ENCODE data around the gene CYS1.

CYS1 gene

GRCh38 chr2:10071595-10071994 is 8.6 kb downstream of the CYS1 start:
- H3K36me3 ChIP-seq (ENCODE audit: insufficient read depth, low read length), result no peaks in the 10 kb centered on the region
- H3K9ac ChIP-seq (ENCODE audit: low read depth, low read length), result no peak overlapping the region
- no peaks in the 10 kb centered on the region for H3K4me1 ChIP-seq (ENCODE audit: insufficient read depth, low read length)
- H3K9me3 ChIP-seq (ENCODE audit: control insufficient read depth, insufficient read depth, low read length), result no peaks in the 10 kb centered on the region

DNA sequence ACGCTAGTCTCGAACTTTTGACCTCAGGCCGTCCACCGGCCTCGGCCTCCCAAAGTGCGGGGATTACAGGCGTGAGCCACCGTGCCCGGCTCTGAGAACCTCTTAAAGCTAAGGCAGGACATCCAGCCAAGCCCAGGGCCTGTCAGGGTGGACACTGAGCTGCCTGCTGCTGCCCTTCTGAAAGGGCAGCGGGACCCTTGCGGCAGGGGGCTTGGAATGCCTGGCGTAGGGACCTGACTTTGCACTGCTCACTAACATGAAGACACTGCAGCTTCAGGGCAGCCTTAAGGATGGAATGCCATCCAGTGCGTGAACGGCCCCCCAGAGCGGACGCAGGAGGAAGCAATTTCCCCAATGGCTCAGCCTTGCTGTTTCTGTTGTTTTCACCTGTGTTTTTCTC is 9.0 kb downstream of the CYS1 start:
- H3K36me3 ChIP-seq (ENCODE audit: insufficient read depth, low read length), result no peaks in the 10 kb centered on the region
- H3K9me3 ChIP-seq (ENCODE audit: control insufficient read depth, insufficient read depth, low read length), result no peaks in the 10 kb centered on the region
- no peaks in the 10 kb centered on the region for H3K4me1 ChIP-seq (ENCODE audit: insufficient read depth, low read length)
- H3K9ac ChIP-seq (ENCODE audit: low read depth, low read length), result no peak overlapping the region

DNA sequence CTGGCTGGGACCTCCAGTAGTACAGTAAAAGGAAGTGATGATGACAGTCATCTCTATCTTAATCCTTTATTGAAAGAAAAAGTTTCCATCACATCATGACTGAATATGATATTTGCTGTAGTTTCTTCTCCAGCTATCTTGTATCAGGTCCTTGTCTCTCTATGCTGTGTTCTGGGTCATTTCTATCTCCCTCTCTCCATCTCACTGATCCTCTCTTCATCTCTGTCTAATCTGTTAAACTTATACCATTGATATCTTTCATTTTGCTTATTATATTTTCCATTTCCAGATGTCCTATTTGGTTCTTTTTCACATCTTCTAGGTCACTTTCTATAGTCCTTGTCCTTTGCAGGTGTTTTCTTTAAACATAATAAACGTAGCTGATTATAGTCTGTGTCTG is 12.3 kb downstream of the CYS1 start:
- H3K36me3 ChIP-seq (ENCODE audit: insufficient read depth, low read length), result no peaks in the 10 kb centered on the region
- no peak overlapping the region for H3K9ac ChIP-seq (ENCODE audit: low read depth, low read length)
- H3K9me3 ChIP-seq (ENCODE audit: control insufficient read depth, insufficient read depth, low read length), result no peaks in the 10 kb centered on the region
- H3K4me1 ChIP-seq (ENCODE audit: insufficient read depth, low read length), result peaks cover 4% of the 10 kb centered on the region; the same call in 1 of the 2 replicates

- Histone ChIP-seq H3K9me3 (ENCODE audit: control insufficient read depth, insufficient read depth, low read length) (no peaks in the 10 kb centered on the region), H3K9ac (ENCODE audit: low read depth, low read length) (no peak overlapping the region), H3K36me3 (ENCODE audit: insufficient read depth, low read length) (no peaks in the 10 kb centered on the region), H3K4me1 (ENCODE audit: insufficient read depth, low read length) (peaks cover 4% of the 10 kb centered on the region; the same call in 1 of the 2 replicates)
These were observed 12.9 kb downstream of the CYS1 start for GRCh38 chr2:10067330-10067729.

DNA sequence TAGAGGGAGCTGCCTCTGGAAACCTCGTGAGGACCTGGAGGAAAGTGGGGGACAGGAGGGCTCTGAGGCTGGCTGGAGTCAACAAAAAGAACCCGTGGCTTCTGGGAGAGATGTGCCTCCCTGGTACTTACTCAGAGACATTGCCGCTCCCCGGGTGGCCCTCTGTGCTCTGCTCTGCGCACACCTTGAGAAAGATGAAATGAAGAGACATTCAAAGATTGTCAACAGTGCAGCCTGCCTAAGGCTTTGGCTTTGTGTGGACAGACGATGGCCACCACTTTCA is 14.5 kb downstream of the CYS1 start:
- no peak overlapping the region for H3K9ac ChIP-seq (ENCODE audit: low read depth, low read length)
- H3K9me3 ChIP-seq (ENCODE audit: control insufficient read depth, insufficient read depth, low read length), result no peaks in the 10 kb centered on the region
- H3K36me3 ChIP-seq (ENCODE audit: insufficient read depth, low read length), result no peaks in the 10 kb centered on the region
- H3K4me1 ChIP-seq (ENCODE audit: insufficient read depth, low read length), result peaks cover 4% of the 10 kb centered on the region; the same call in 1 of the 2 replicates

DNA sequence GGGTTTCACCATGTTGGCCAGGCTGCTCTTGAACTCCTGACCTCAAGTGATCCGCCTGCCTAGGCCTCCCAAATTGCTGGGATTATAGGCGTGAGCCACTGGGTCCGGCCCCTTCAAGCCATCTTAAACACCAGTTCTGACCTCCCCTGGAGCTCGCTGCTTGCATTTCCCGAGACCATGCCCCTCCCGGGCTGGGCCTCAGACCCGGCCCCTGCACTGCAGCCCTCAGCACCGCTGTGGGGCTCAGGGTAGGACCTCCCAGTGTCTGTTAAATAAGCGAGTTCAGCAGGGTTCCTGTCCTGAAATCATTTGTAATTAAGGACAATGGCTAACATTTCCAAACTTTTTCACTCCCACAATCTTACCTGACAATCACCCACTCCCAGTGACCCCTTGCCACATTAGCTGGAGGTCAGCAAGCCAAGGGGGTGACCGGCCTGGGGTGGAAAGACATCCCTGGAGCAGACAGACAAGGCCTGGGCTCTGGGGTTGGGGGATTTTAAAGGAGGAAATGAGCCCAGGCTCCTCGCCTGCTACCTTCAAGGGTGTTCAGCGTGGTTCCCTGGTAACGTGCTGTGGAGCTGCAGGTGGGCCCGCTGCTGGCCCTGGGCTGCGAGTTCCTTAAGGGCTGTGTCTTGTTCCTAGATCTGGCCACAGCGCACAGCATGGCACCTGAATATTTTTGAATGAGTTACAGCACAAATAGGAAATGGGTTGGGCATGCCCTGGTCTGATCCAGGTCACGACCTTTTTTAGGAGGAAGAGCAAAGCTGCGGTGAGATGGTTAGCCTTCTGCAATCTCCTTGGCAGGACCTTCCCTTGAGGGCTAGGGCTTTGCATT is 15.1 kb downstream of the CYS1 start:
- Histone ChIP-seq H3K4me1 (ENCODE audit: insufficient read depth, low read length) (peaks cover 4% of the 10 kb centered on the region; the same call in 1 of the 2 replicates), H3K36me3 (ENCODE audit: insufficient read depth, low read length) (no peaks in the 10 kb centered on the region), H3K9ac (ENCODE audit: low read depth, low read length) (no peak overlapping the region), H3K9me3 (ENCODE audit: control insufficient read depth, insufficient read depth, low read length) (no peaks in the 10 kb centered on the region)

GRCh38 chr2:10063566-10063965 is 16.6 kb downstream of the CYS1 start:
- peaks cover 4% of the 10 kb centered on the region; the same call in 1 of the 2 replicates for H3K4me1 ChIP-seq (ENCODE audit: insufficient read depth, low read length)
- no peaks in the 10 kb centered on the region for H3K36me3 ChIP-seq (ENCODE audit: insufficient read depth, low read length)
- H3K9ac ChIP-seq (ENCODE audit: low read depth, low read length), result no peak overlapping the region
- no peaks in the 10 kb centered on the region for H3K9me3 ChIP-seq (ENCODE audit: control insufficient read depth, insufficient read depth, low read length)

DNA sequence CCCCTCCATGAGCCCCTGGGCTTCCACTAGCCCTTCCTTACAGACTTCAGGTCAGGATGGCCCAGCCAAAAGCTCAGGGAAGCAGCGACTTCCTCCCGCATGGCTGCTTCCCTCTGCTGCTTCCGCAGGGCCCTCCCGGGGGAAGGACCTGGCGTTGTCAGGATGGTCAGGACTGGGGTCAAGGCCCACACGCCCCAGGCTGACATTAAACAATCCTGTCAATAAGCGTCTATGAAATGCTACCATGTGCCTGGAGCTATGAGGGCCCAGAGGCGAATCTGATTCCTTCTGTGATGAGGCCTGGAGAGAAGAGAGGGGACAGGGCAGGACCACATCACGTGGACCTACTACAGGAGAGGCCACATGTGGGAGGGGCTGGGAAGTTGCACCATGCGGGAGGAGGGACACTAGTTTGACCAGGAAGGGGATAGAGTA is 17.3 kb downstream of the CYS1 start:
- H3K4me1 ChIP-seq (ENCODE audit: insufficient read depth, low read length), result peaks cover 8% of the 10 kb centered on the region; the same call in 1 of the 2 replicates
- H3K36me3 ChIP-seq (ENCODE audit: insufficient read depth, low read length), result no peaks in the 10 kb centered on the region
- H3K9me3 ChIP-seq (ENCODE audit: control insufficient read depth, insufficient read depth, low read length), result no peaks in the 10 kb centered on the region
- no peak overlapping the region for H3K9ac ChIP-seq (ENCODE audit: low read depth, low read length)

- no peak overlapping the region for H3K9ac ChIP-seq (ENCODE audit: low read depth, low read length)
- H3K36me3 ChIP-seq (ENCODE audit: insufficient read depth, low read length), result no peaks in the 10 kb centered on the region
- peaks cover 14% of the 10 kb centered on the region; the same call in 1 of the 2 replicates for H3K4me1 ChIP-seq (ENCODE audit: insufficient read depth, low read length)
- H3K9me3 ChIP-seq (ENCODE audit: control insufficient read depth, insufficient read depth, low read length), result no peaks in the 10 kb centered on the region
These were observed 18.8 kb downstream of the CYS1 start for GRCh38 chr2:10061221-10061925.

GRCh38 chr2:10059552-10060335 is 20.5 kb downstream of the CYS1 start:
- Histone ChIP-seq H3K4me1 (ENCODE audit: insufficient read depth, low read length) (peaks cover 11% of the 10 kb centered on the region; the same call in 1 of the 2 replicates), H3K9ac (ENCODE audit: low read depth, low read length) (no peak overlapping the region), H3K9me3 (ENCODE audit: control insufficient read depth, insufficient read depth, low read length) (no peaks in the 10 kb centered on the region), H3K36me3 (ENCODE audit: insufficient read depth, low read length) (no peaks in the 10 kb centered on the region)

- Histone ChIP-seq H3K4me1 (ENCODE audit: insufficient read depth, low read length) (peaks cover 11% of the 10 kb centered on the region; the same call in 1 of the 2 replicates), H3K36me3 (ENCODE audit: insufficient read depth, low read length) (0 out of 2 replicates have a peak, but pooled peaks cover 1% of the 10 kb centered on the region), H3K9ac (ENCODE audit: low read depth, low read length) (no peak overlapping the region), H3K9me3 (ENCODE audit: control insufficient read depth, insufficient read depth, low read length) (no peaks in the 10 kb centered on the region)
These were observed 21.2 kb downstream of the CYS1 start for GRCh38 chr2:10059016-10059351.

- peaks cover 11% of the 10 kb centered on the region; the same call in 1 of the 2 replicates for H3K4me1 ChIP-seq (ENCODE audit: insufficient read depth, low read length)
- 0 out of 2 replicates have a peak, but pooled peaks cover 5% of the 10 kb centered on the region for H3K36me3 ChIP-seq (ENCODE audit: insufficient read depth, low read length)
- H3K9me3 ChIP-seq (ENCODE audit: control insufficient read depth, insufficient read depth, low read length), result no peaks in the 10 kb centered on the region
- no peak overlapping the region for H3K9ac ChIP-seq (ENCODE audit: low read depth, low read length)
These were observed 21.8 kb downstream of the CYS1 start for GRCh38 chr2:10058251-10059015.

- H3K9me3 ChIP-seq (ENCODE audit: control insufficient read depth, insufficient read depth, low read length), result no peaks in the 10 kb centered on the region
- peaks cover 11% of the 10 kb centered on the region; the same call in 1 of the 2 replicates for H3K4me1 ChIP-seq (ENCODE audit: insufficient read depth, low read length)
- H3K9ac ChIP-seq (ENCODE audit: low read depth, low read length), result peak overlapping the region; percentile 49
- 0 out of 2 replicates have a peak, but pooled peaks cover 5% of the 10 kb centered on the region for H3K36me3 ChIP-seq (ENCODE audit: insufficient read depth, low read length)
These were observed 22.7 kb downstream of the CYS1 start for GRCh38 chr2:10057231-10058107.
